ENCODE measurements around the gene FTSJ1. TPM values are rescaled to one million over a fixed set of nuclear protein-coding genes. Genes with fewer than 3 reads are reported as not detected.
"Not testable (repeated sequence)": the region's sequence is repeated elsewhere in the genome, so short reads cannot be mapped to it uniquely, and the experiment has no call there.

The FTSJ1 gene
- total RNA-seq, 2 experiments from 2014 or later: 54.7 to 66.1 TPM

- ChIA-PET POLR2A (interaction anchor here (1.6 kb wide), 1 partner anchor 49 kb away, joined by 3 read pairs; no protein-coding TSS in a partner anchor), CTCF (ENCODE audit: unreplicated experiment) (no interaction called here)
- H3K36me3 ChIP-seq (ENCODE audit: insufficient read depth, low read length): peaks cover 36% of the 10 kb centered on the region
- H3K4me2 ChIP-seq (ENCODE audit: low read length): peak overlapping the region; percentile 87
- H3K9me3 ChIP-seq (ENCODE audit: low read length): no peaks in the 10 kb centered on the region
- TF ChIP-seq EZH2phosphoT487 (IDR thresholded peaks at IDR 0.05; ENCODE audit: borderline replicate concordance, low read depth, low read length): no peak
- H3K27ac ChIP-seq (ENCODE audit: low read depth, low read length, poor library complexity, severe bottlenecking): peak overlapping the region; percentile 95
- intact Hi-C loops (cut with micrococcal nuclease; ENCODE audit: unreplicated experiment): loop anchor here (5.0 kb wide), 2 partner anchors 45 to 50 kb away; partner anchors contain the start of genes FTSJ1 and RBM3
- peaks cover 43% of the 10 kb centered on the region for H3K4me1 ChIP-seq (ENCODE audit: insufficient read depth, low read length, poor library complexity, severe bottlenecking)
- peak overlapping the region; percentile 95 for H3K4me3 ChIP-seq (ENCODE audit: low read depth, low read length, poor library complexity, severe bottlenecking)
- no peak overlapping the region; the same call in 1 of the 2 replicates for H2AFZ ChIP-seq (ENCODE audit: low read length)
- H3K9me2 ChIP-seq (ENCODE audit: insufficient read depth, low read length): no peaks in the 10 kb centered on the region
- H3K79me2 ChIP-seq (ENCODE audit: insufficient read depth, low read depth, low read length): peaks cover 31% of the 10 kb centered on the region
- no peak for DNase-seq (ENCODE audit: low spot score)
- no peaks in the 10 kb centered on the region for H4K20me1 ChIP-seq (ENCODE audit: insufficient read depth, low read length)
- BruUV-seq (replicated peaks): no TSS peak
Measured at GRCh38 chrX:48522291-48522690, 46.3 kb downstream of the FTSJ1 start.

GRCh38 chrX:48523682-48524081 lies 47.7 kb downstream of the FTSJ1 start:
- BruUV-seq (replicated peaks): TSS peak; percentile 51
- ChIA-PET POLR2A (no interaction called here), CTCF (ENCODE audit: unreplicated experiment) (no interaction called here)
- H4K20me1 ChIP-seq (ENCODE audit: insufficient read depth, low read length): no peaks in the 10 kb centered on the region
- peaks cover 31% of the 10 kb centered on the region for H3K79me2 ChIP-seq (ENCODE audit: insufficient read depth, low read depth, low read length)
- intact Hi-C loops (cut with micrococcal nuclease; ENCODE audit: unreplicated experiment): loop anchor here (5.0 kb wide), 2 partner anchors 46 to 49 kb away; partner anchors contain the start of genes FTSJ1 and RBM3
- peak overlapping the region; percentile 95 for H3K4me3 ChIP-seq (ENCODE audit: low read depth, low read length, poor library complexity, severe bottlenecking)
- no peak for TF ChIP-seq CTCF (conservative IDR thresholded peaks at IDR 0.05; ENCODE audit: low read length)
- no peak for TF ChIP-seq EZH2phosphoT487 (IDR thresholded peaks at IDR 0.05; ENCODE audit: borderline replicate concordance, low read depth, low read length)
- peaks cover 50% of the 10 kb centered on the region for H3K36me3 ChIP-seq (ENCODE audit: insufficient read depth, low read length)
- H3K9me2 ChIP-seq (ENCODE audit: insufficient read depth, low read length): no peaks in the 10 kb centered on the region
- peaks cover 38% of the 10 kb centered on the region for H3K4me1 ChIP-seq (ENCODE audit: insufficient read depth, low read length, poor library complexity, severe bottlenecking)
- DNase-seq (ENCODE audit: low spot score): no peak
- H3K27ac ChIP-seq (ENCODE audit: low read depth, low read length, poor library complexity, severe bottlenecking): no peak overlapping the region
- no peaks in the 10 kb centered on the region for H3K9me3 ChIP-seq (ENCODE audit: low read length)
- no peak overlapping the region for H2AFZ ChIP-seq (ENCODE audit: low read length)
- peak overlapping the region; percentile 87; the same call in 1 of the 2 replicates for H3K4me2 ChIP-seq (ENCODE audit: low read length)

GRCh38 chrX:48525853-48526252 lies 49.9 kb downstream of the FTSJ1 start:
- POLR2A ChIA-PET: interaction anchor here (0.7 kb wide), 2 partner anchors 654 to 1555 kb away, joined by 3 to 7 read pairs; no protein-coding TSS in a partner anchor
- CTCF ChIA-PET (ENCODE audit: unreplicated experiment); H4K20me1 ChIP-seq (ENCODE audit: insufficient read depth, low read length): not testable (repeated sequence)

More at GRCh38 chrX:48525853-48526252, 49.9 kb downstream of the FTSJ1 start:
- intact Hi-C loops (cut with micrococcal nuclease; ENCODE audit: unreplicated experiment); BruUV-seq (replicated peaks); H3K4me2 ChIP-seq (ENCODE audit: low read length); H2AFZ ChIP-seq (ENCODE audit: low read length); H3K27ac ChIP-seq (ENCODE audit: low read depth, low read length, poor library complexity, severe bottlenecking); DNase-seq (ENCODE audit: low spot score); H3K9me2 ChIP-seq (ENCODE audit: insufficient read depth, low read length); H3K9me3 ChIP-seq (ENCODE audit: low read length); H3K4me3 ChIP-seq (ENCODE audit: low read depth, low read length, poor library complexity, severe bottlenecking): not testable (repeated sequence)
- H3K79me2 ChIP-seq (ENCODE audit: insufficient read depth, low read depth, low read length): peaks cover 31% of the 10 kb centered on the region
- H3K4me1 ChIP-seq (ENCODE audit: insufficient read depth, low read length, poor library complexity, severe bottlenecking): peaks cover 18% of the 10 kb centered on the region
- peaks cover 57% of the 10 kb centered on the region for H3K36me3 ChIP-seq (ENCODE audit: insufficient read depth, low read length)
